HL-60/S4 treated with phorbol 12-myristate 13-acetate at 8.2 ng/mL for 4 days and 3 days (cell line): ENCODE data around the gene TMC1.

Experiments
- in situ Hi-C: fragments of 300-500 bp; cut with MboI; formaldehyde crosslinking; loops from 2 replicates; pipeline ENCODE4 v1.15.0; 2022; ENCODE audit warnings: low sequenced_read_pairs

The TMC1 gene

GRCh38 chr9:72661401-72662135 is 140.2 kb downstream of the TMC1 start:
- in situ Hi-C loops: no loop called here

GRCh38 chr9:72665421-72665820 is 144.0 kb downstream of the TMC1 start:
- in situ Hi-C loops: no loop called here

GRCh38 chr9:72667181-72667580 is 145.8 kb downstream of the TMC1 start:
- in situ Hi-C loops: no loop called here

DNA sequence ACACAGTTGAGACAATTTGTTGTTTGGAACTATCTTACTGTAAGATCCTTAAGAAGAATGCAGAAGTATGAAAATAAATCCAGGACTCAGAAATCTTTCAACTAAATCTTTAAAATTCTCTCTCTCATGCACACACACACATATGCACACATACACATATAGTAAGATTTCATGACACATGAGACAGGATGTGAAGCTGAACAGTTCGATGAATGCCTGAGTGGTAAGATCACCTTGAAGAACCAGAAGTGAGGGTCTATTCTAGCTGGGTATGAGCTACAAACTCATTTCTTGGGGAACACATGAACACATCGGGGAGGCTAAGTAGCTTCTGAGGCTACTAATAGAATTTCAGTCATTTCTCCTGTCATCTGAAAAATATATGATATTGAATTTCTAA is 153.6 kb downstream of the TMC1 start:
- in situ Hi-C loops: no loop called here

DNA sequence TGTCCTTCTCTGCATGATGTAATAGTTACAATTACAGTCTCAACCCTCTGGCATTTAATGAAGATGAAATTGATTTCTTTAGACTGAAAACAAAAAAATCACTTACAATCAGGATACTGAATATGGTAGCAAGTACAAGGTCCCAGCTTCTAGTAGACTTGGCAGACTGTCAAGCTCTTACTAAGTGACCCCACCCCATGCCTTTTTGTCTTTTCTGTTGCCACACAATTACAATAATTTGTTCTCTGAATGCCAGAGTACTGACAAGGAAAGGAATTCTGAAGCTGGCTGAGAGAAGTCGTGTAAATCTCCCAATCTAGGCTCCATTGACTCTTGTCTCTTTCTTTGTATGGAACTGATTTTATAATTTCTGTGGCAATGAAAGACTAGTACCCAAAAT is 154.2 kb downstream of the TMC1 start:
- in situ Hi-C loops: no loop called here

GRCh38 chr9:72680593-72681282 is 159.3 kb downstream of the TMC1 start:
- in situ Hi-C loops: no loop called here

DNA sequence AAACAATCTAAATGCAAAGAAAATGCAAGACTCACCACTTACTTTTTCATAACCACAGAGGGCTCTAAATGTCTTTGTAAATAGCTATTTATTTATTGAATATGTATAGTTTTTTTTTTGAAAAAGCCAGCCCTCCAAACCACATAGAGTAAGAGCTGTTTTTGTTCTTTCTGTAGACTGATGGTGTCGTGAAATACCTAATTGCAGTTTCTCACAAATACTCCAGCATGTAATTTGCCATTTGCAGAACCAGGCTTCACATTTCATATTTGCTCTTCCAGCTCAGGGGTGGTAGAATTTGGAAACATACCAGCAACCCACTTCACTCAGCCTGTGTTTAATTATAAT is 159.8 kb downstream of the TMC1 start:
- in situ Hi-C loops: no loop called here

- in situ Hi-C loops: no loop called here
Measured at GRCh38 chr9:72684615-72685014, 163.2 kb downstream of the TMC1 start.

- in situ Hi-C loops: no loop called here
Measured at GRCh38 chr9:72685911-72686310, 164.5 kb downstream of the TMC1 start.

DNA sequence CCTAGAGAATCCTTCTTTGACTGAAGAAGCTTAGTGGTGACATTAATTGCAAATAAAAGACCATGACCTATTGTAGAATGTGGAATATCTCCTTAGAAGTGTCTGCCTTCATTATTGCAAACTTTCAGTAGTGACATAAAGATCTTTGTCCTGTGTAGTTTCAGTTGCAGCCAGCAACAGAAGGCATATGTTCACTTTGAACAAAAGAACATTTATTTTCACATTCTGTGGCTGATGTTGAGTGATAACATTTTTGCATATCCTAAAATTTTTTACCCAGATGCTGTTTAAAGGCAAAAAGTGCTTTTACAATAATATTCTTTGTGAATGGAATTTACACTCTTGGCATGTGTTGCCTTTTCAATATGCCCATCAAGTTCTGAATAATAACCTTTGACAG is 165.9 kb downstream of the TMC1 start:
- in situ Hi-C loops: no loop called here

- in situ Hi-C loops: no loop called here
Measured at GRCh38 chr9:72691671-72692070, 170.3 kb downstream of the TMC1 start.

GRCh38 chr9:72695365-72695764 is 174.0 kb downstream of the TMC1 start:
- in situ Hi-C loops: no loop called here

DNA sequence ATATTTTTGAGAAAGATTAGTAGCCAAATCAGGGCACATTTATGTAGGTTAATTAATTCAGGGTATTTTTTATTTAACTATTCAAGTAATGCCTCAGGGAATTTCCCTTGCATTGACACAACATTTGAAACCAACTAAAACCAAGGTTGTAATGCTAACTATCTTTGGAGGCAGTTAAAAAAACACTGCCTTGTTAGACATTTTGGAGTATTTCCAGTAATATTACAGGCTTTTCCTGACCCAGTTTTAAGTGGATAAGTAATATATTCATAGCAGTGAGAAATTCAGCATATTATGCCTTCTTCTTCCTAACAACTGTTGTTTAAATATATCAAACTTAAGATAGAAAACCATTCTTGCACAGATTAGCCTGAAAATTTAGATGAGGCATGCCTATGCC is 175.1 kb downstream of the TMC1 start:
- in situ Hi-C loops: no loop called here

GRCh38 chr9:72701510-72701909 is 180.1 kb downstream of the TMC1 start:
- in situ Hi-C loops: no loop called here

GRCh38 chr9:72703574-72703973 is 182.2 kb downstream of the TMC1 start:
- in situ Hi-C loops: no loop called here

GRCh38 chr9:72704688-72705375 is 183.4 kb downstream of the TMC1 start:
- in situ Hi-C loops: no loop called here

- in situ Hi-C loops: no loop called here
Measured at GRCh38 chr9:72718503-72718902, 197.1 kb downstream of the TMC1 start.

DNA sequence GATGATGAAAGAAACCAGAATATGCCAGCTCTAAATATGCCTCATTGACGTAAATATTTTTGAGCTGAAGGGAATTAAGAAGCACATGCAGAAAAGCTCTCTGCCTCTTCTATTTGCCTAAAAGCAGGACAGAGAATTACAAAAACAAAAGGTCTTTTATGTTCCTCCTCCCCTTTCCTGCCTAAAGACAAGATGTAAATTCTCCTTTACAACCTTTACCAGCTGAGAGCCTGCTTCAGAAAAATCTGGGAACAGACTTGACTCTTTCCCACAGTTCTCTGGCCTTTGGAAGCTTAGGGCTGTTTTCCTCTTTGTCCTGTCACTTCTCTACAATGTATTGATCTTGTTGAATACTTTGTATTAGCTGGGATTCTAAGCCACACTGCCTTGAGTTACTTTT is 199.7 kb downstream of the TMC1 start:
- in situ Hi-C loops: no loop called here

DNA sequence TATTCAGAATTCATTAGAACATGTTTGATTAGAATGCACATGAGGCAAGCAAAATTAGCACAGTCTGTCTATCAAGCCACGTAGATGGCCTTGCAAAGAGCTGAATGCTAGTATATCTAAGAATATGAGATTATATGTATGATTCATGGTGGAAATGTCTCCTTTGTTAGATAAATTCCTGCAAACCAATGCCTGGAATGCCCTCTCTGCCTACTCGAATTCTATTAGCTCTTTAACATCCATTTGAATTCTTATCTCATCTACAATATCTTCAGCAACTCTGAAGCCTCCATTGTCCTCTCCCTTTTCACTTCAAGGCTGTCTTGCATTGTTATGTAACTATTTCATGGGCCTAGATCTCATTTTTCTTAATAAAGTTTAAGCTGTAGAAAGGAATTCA is 205.5 kb downstream of the TMC1 start:
- in situ Hi-C loops: no loop called here

DNA sequence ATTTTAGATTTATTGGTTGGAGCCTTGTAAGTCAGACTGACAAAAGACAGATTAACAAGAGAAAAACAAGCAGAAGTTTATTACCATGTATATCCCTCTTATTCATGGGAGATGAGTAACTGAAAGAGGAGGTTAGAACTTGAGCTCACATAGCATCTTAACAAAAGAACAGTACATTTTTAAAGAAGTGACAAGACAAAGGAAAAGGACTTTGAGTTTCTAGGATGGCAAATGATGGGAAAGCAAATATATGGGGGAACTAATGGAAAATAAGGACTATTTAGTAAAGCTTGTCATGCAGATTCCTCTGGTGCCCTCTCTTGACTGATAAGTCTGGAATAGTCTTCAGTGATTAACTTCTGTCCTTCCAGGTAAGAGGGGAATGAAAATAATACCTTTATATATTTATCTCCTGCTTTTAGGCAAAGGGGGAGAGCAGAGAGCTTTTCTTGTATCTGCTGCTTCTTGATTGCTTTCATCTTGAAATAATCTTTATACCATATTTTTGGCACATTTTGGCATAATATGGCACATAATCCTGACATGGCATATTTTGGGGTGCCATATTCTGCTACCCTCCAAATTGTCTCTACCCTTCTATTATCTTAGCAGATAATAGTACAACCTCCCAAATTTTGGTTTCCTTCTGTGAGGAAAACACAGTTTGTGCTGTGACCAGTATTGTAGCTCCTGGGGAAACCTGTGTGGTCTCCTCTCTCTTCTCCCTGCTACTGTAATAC is 206.8 kb downstream of the TMC1 start:
- in situ Hi-C loops: no loop called here

- in situ Hi-C loops: no loop called here
Measured at GRCh38 chr9:72733895-72734294, 212.5 kb downstream of the TMC1 start.
